Small intestine (tissue), 7 donors: ENCODE data around the gene SLC45A1. TPM values are rescaled to one million over a fixed set of nuclear protein-coding genes. Genes with fewer than 3 reads are reported as not detected.

Experiments used
- DNase-seq, 2 donors: peaks; one replicate each; pipeline versions ENCODE4 v3.0.0 to v3.0.0-alpha.2; 2013
- FAIRE-seq: peaks from 2 replicates; lab custom pipeline; 2012; peaks lifted over from hg19 to GRCh38; lab: Jason Lieb, UNC
- H3K27ac ChIP-seq, 3 donors: one replicate each; pipeline ENCODE4 v1.5.1; 2013; ENCODE audit warnings: low read length in 2 of 3, mild to moderate bottlenecking in 2 of 3, control low read depth in 1 of 3, inconsistent platforms in 1 of 3, low read depth in 1 of 3, moderate library complexity in 1 of 3
- H3K27me3 ChIP-seq, 3 donors: one replicate each; pipeline ENCODE4 v1.6.1; 2013; ENCODE audit warnings: low read length in 3 of 3, inconsistent platforms in 1 of 3; ENCODE audit not compliant: control insufficient read depth in 3 of 3, insufficient read depth in 3 of 3
- H3K36me3 ChIP-seq, 3 donors: one replicate each; pipeline ENCODE4 v1.6.1; 2013; ENCODE audit warnings: low read length in 3 of 3, inconsistent platforms in 1 of 3, low read depth in 1 of 3, mild to moderate bottlenecking in 1 of 3, moderate library complexity in 1 of 3; ENCODE audit not compliant: control insufficient read depth in 3 of 3, insufficient read depth in 2 of 3
- H3K4me1 ChIP-seq, 3 donors: one replicate each; pipeline ENCODE4 v1.6.1; 2013; ENCODE audit warnings: low read length in 2 of 3, inconsistent platforms in 1 of 3, low read depth in 1 of 3, mild to moderate bottlenecking in 1 of 3, moderate library complexity in 1 of 3; ENCODE audit not compliant: control insufficient read depth in 3 of 3, insufficient read depth in 2 of 3
- H3K4me3 ChIP-seq, 3 donors: one replicate each; pipeline ENCODE4 v1.5.1; 2013; ENCODE audit warnings: low read length in 3 of 3, control low read depth in 1 of 3, inconsistent platforms in 1 of 3, low read depth in 1 of 3, mild to moderate bottlenecking in 1 of 3, moderate library complexity in 1 of 3
- H3K9me3 ChIP-seq, 2 donors: one replicate each; pipeline ENCODE4 v1.6.1; 2013; ENCODE audit warnings: low read depth in 1 of 2, low read length in 1 of 2; ENCODE audit not compliant: control insufficient read depth in 2 of 2, insufficient read depth in 1 of 2
- WGBS, 3 donors: extraction: QIAGEN DNeasy Blood & Tissue Kit; methylation state at CpG; one replicate each; pipeline ENCODE4 v1.1.7; 2013; 5-methylcytosine and 5-hydroxymethylcytosine counted together
- polyA plus RNA-seq, 4 donors: library from polyadenylated mRNA; stranded (reverse) in 3 of 4; unstranded in 1 of 4; fragments of 200-250 nt in 3 of 4; fragments of 120-200 nt in 1 of 4; gene quantifications; one replicate each; pipeline versions ENCODE4 v1.2.1 to v1.2.3, GENCODE V29; 2013
- donor health status: healthy with polysubstance abuse.
- donor health status: control.
- donor health status: control.
- donor health status: Bipolar disorder and iron deficiency.
- donor health status: healthy.

SLC45A1 gene
- polyA plus RNA-seq, 4 donors: 0.58 to 2.4 TPM; not detected in 2

GRCh38 chr1:8335246-8335645 lies 17.3 kb downstream of the SLC45A1 start:
- FAIRE-seq (no peak), DNase-seq (no peak)
- Histone ChIP-seq H3K27ac (no peak overlapping the region), H3K27me3 (no peaks in the 10 kb centered on the region), H3K36me3 (peaks cover 0 to 15% (median 0%) of the 10 kb centered on the region in 3 donors), H3K4me1 (no peaks in the 10 kb centered on the region), H3K9me3 (peaks cover 0 to 3% of the 10 kb centered on the region in 2 donors), H3K4me3 (no peak overlapping the region)
- WGBS, 3 donors: 93 to 95% (median 94%) methylated on average over 27 of the region's 27 CpGs

DNA sequence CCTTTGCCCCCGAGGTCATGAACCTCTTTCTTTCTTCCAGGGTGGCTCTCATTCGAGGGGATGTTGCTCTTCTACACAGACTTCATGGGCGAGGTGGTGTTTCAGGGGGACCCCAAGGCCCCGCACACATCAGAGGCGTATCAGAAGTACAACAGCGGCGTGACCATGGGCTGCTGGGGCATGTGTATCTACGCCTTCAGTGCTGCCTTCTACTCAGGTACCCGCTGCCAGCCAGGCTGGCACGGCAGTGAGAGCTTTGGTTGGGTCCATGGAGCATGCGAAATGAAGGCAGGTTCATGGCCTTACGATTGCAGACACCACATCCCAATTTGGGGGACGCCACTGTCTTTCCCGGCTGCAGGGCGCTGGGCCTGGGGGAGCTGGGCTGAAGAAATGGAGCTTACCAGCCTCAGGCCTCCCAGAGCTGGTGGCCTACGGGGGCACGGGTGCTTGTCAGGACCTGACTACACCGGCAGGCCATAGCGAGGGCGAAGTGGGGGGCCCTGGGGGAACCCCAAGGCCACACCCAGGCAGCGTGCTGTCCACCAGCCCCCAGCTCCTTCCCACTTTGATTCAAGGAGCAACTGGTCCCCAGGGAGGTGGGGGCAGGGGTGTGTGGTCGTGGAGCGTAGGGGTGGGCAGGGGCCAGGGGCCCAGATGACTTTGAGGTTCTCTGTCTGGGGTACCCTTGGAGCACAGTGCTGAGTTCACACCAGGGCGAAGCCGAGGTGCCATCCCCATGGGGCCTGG lies 20.0 kb downstream of the SLC45A1 start:
- FAIRE-seq (no peak), DNase-seq (no peak)
- no peaks in the 10 kb centered on the region for H3K27me3 ChIP-seq
- H3K36me3 ChIP-seq: peaks cover 0 to 9% (median 0%) of the 10 kb centered on the region in 3 donors
- H3K27ac ChIP-seq: no peak overlapping the region
- 88 to 95% (median 90%) methylated on average over 25 of the region's 25 CpGs for WGBS, 3 donors
- peaks cover 0 to 2% (median 0%) of the 10 kb centered on the region in 3 donors for H3K4me1 ChIP-seq
- H3K9me3 ChIP-seq: peaks cover 0 to 3% of the 10 kb centered on the region in 2 donors
- no peak overlapping the region for H3K4me3 ChIP-seq

GRCh38 chr1:8338526-8339202 lies 20.8 kb downstream of the SLC45A1 start:
- Histone ChIP-seq H3K9me3 (peaks cover 0 to 3% of the 10 kb centered on the region in 2 donors), H3K4me1 (peaks cover 0 to 5% (median 0%) of the 10 kb centered on the region in 3 donors), H3K36me3 (peaks cover 0 to 9% (median 0%) of the 10 kb centered on the region in 3 donors), H3K27me3 (no peaks in the 10 kb centered on the region), H3K4me3 (no peak overlapping the region), H3K27ac (no peak overlapping the region)
- DNase-seq: no peak
- WGBS, 3 donors: 90 to 94% (median 90%) methylated on average over 26 of the region's 26 CpGs
- no peak for FAIRE-seq

DNA sequence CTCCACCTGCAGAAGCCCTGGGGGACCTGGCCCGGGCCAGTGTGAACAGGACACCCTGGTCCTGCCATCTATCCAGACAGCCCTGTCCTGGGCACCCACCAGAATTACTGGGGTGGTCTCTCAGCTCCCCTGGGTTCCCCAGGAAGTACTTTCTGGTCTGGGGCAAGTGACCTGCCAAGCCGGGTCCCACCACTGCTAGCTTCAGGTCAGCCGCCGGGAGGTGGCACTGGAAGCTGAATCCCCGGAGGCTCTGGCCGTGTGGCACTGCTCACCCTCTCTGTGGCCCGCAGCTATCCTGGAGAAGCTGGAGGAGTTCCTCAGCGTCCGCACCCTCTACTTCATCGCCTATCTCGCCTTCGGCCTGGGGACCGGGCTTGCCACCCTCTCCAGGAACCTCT lies 21.3 kb downstream of the SLC45A1 start:
- Histone ChIP-seq H3K27ac (no peak overlapping the region), H3K36me3 (peaks cover 0 to 9% (median 0%) of the 10 kb centered on the region in 3 donors), H3K4me3 (no peak overlapping the region), H3K27me3 (no peaks in the 10 kb centered on the region), H3K9me3 (peaks cover 0 to 3% of the 10 kb centered on the region in 2 donors), H3K4me1 (peaks cover 0 to 5% (median 0%) of the 10 kb centered on the region in 3 donors)
- 91 to 94% (median 93%) methylated on average over 13 of the region's 13 CpGs for WGBS, 3 donors
- FAIRE-seq: no peak
- DNase-seq: no peak

DNA sequence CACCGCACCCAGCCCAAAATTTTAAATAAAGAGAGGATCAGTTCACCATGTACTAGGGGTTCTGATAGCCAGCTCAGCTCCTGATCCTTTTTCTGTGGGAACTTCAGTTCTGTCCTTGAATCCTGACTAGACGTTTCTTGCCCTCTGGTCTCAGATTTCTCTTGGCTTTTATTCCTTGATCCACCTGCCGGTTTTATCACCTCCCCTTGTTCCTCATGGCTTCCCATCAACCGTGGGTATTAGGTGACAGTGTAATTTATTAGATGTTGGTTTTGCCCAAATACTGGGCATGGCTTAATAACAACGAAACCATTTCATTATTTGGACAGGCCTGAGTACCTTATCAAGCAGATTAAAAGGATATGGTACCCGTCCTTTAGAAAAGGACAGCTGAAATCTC lies 22.5 kb downstream of the SLC45A1 start:
- DNase-seq (no peak), FAIRE-seq (no peak)
- no peak overlapping the region for H3K27ac ChIP-seq
- no peaks in the 10 kb centered on the region for H3K27me3 ChIP-seq
- 37 to 77% (median 51%) methylated on average over 6 of the region's 6 CpGs for WGBS, 3 donors
- H3K4me1 ChIP-seq: peaks cover 0 to 5% (median 0%) of the 10 kb centered on the region in 3 donors
- H3K36me3 ChIP-seq: peaks cover 0 to 9% (median 0%) of the 10 kb centered on the region in 3 donors
- H3K9me3 ChIP-seq: peaks cover 0 to 3% of the 10 kb centered on the region in 2 donors
- no peak overlapping the region for H3K4me3 ChIP-seq

- Histone ChIP-seq H3K27me3 (no peaks in the 10 kb centered on the region), H3K4me1 (peaks cover 0 to 5% (median 0%) of the 10 kb centered on the region in 3 donors), H3K4me3 (no peak overlapping the region), H3K27ac (peak overlapping the region in 1 of 3 donors; percentile 75), H3K36me3 (peaks cover 0 to 6% (median 0%) of the 10 kb centered on the region in 3 donors), H3K9me3 (no peaks in the 10 kb centered on the region)
- DNase-seq (no peak), FAIRE-seq (no peak)
- WGBS, 3 donors: 75 to 86% (median 82%) methylated on average over 10 of the region's 10 CpGs
These were observed 24.4 kb downstream of the SLC45A1 start for GRCh38 chr1:8342325-8342724.

DNA sequence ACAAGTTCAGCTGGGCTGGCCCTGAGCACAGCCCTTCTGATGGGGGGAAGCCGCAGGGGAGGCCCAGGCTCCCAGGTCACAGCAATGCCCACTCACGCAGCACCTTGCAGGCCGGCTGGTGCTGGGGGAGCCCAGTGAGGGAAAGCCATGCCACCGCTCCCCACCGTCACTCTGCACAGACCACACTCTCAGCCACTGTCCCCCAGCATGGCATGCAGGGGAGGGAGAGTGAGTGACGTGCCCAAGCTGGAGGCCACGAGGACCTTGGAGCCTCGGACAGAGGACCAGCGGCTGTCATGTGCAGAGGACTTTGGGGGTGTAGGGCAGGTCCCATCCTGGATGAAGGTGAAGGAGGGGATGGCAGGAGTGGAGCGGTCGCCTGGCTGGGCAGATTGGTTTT lies 25.1 kb downstream of the SLC45A1 start:
- FAIRE-seq: no peak
- Histone ChIP-seq H3K4me1 (peaks cover 0 to 5% (median 0%) of the 10 kb centered on the region in 3 donors), H3K27me3 (no peaks in the 10 kb centered on the region), H3K9me3 (no peaks in the 10 kb centered on the region), H3K27ac (peak overlapping the region in 2 of 3 donors; percentile 69 to 75), H3K36me3 (peaks cover 0 to 2% (median 0%) of the 10 kb centered on the region in 3 donors), H3K4me3 (no peak overlapping the region)
- WGBS, 3 donors: 72 to 89% (median 85%) methylated on average over 9 to 11 of the region's 11 CpGs
- no peak for DNase-seq

- FAIRE-seq (no peak), DNase-seq (peak in 1 of 2 donors; percentile 54)
- Histone ChIP-seq H3K36me3 (no peaks in the 10 kb centered on the region), H3K4me3 (no peak overlapping the region), H3K9me3 (no peaks in the 10 kb centered on the region), H3K27me3 (no peaks in the 10 kb centered on the region), H3K4me1 (peaks cover 0 to 5% (median 0%) of the 10 kb centered on the region in 3 donors), H3K27ac (peak overlapping the region in 2 of 3 donors; percentile 69 to 84)
- WGBS, 3 donors: 51 to 68% (median 55%) methylated on average over 32 of the region's 32 CpGs
These were observed 25.6 kb downstream of the SLC45A1 start for GRCh38 chr1:8343464-8344001.
